HG02678 (cell line): ENCODE results near the gene EFCAB12.
"Not testable (repeated sequence)": the region's sequence is repeated elsewhere in the genome, so short reads cannot be mapped to it uniquely, and the experiment has no call there.

Experiments
- ATAC-seq: cut with Tn5 transposase; IDR thresholded peaks from one replicate; pipeline ENCODE4 v1.9.1; 2021; ENCODE audit warnings: mild to moderate bottlenecking, moderate library complexity; ENCODE audit not compliant: unreplicated experiment

EFCAB12 gene

GRCh38 chr3:129371041-129371826 lies 57.2 kb downstream of the EFCAB12 start:
- ATAC-seq: no peak

- ATAC-seq: no peak
These were observed 58.0 kb downstream of the EFCAB12 start for GRCh38 chr3:129370248-129370964.

GRCh38 chr3:129369711-129370110 lies 58.7 kb downstream of the EFCAB12 start:
- no peak for ATAC-seq

- ATAC-seq: no peak
These were observed 60.6 kb downstream of the EFCAB12 start for GRCh38 chr3:129367821-129368220.

GRCh38 chr3:129366312-129366831 lies 62.1 kb downstream of the EFCAB12 start:
- ATAC-seq: no peak

GRCh38 chr3:129365296-129366136 lies 62.9 kb downstream of the EFCAB12 start:
- ATAC-seq: no peak

- not testable (repeated sequence) for ATAC-seq
These were observed 63.6 kb downstream of the EFCAB12 start for GRCh38 chr3:129364811-129365210.

- ATAC-seq: not testable (repeated sequence)
These were observed 65.1 kb downstream of the EFCAB12 start for GRCh38 chr3:129363356-129363755.

- ATAC-seq: no peak
These were observed 67.6 kb downstream of the EFCAB12 start for GRCh38 chr3:129360705-129361460.

GRCh38 chr3:129360171-129360611 lies 68.2 kb downstream of the EFCAB12 start:
- ATAC-seq: no peak

GRCh38 chr3:129358772-129359371 lies 69.6 kb downstream of the EFCAB12 start:
- ATAC-seq: no peak

- ATAC-seq: no peak
These were observed 70.2 kb downstream of the EFCAB12 start for GRCh38 chr3:129358177-129358771.

GRCh38 chr3:129357616-129358015 lies 70.8 kb downstream of the EFCAB12 start:
- ATAC-seq: no peak

- ATAC-seq: no peak
These were observed 71.5 kb downstream of the EFCAB12 start for GRCh38 chr3:129356756-129357425.

GRCh38 chr3:129353589-129353941 lies 74.9 kb downstream of the EFCAB12 start:
- ATAC-seq: no peak

- no peak for ATAC-seq
These were observed 75.5 kb downstream of the EFCAB12 start for GRCh38 chr3:129352650-129353588.

GRCh38 chr3:129352045-129352444 lies 76.4 kb downstream of the EFCAB12 start:
- no peak for ATAC-seq
